Left ventricle myocardium inferior (tissue), 1 donor: ENCODE data around the gene GJD2. TPM values are rescaled to one million over a fixed set of nuclear protein-coding genes. Genes with fewer than 3 reads are reported as not detected.
A peak's percentile ranks its signal among the peaks of the same experiment; 100 is the strongest.

Source experiments
- DNase-seq: peaks from one replicate; pipeline ENCODE4 v3.0.0-alpha.2; 2020
- H3K27ac ChIP-seq: fragments of 200-600 bp; replicated peaks from 2 replicates; pipeline ENCODE4 v1.8.0; 2021
- H3K27me3 ChIP-seq: fragments of 200-600 bp; 2 replicates; pipeline ENCODE4 v1.8.0; 2021; ENCODE audit warnings: low read depth
- H3K36me3 ChIP-seq: fragments of 200-600 bp; 2 replicates; pipeline ENCODE4 v1.8.0; 2021
- H3K4me1 ChIP-seq: fragments of 200-600 bp; 2 replicates; pipeline ENCODE4 v1.8.0; 2021
- H3K4me3 ChIP-seq: fragments of 200-600 bp; 2 replicates; pipeline ENCODE4 v1.8.0; 2021; ENCODE audit warnings: mild to moderate bottlenecking, moderate library complexity
- H3K9me3 ChIP-seq: fragments of 200-600 bp; replicated peaks from 2 replicates; pipeline ENCODE4 v1.8.0; 2021
- intact Hi-C: fragments of 100-400 bp; cut with micrococcal nuclease; formaldehyde crosslinking; loops from one replicate; pipeline ENCODE4 v1.11.0; 2022
- total RNA-seq: library from RNA; stranded (reverse); fragmentation: NEBNext Ultra II Directional; extraction: Animal tissue kit (Norgen Biotek cat#: 25700); gene quantifications from one replicate; pipeline ENCODE4 v1.2.1, GENCODE V29; 2021
- TF ChIP-seq, protein P1 (sequence below): fragments of 200-600 bp; IDR thresholded peaks from 2 replicates; pipeline ENCODE4 v1.8.0; 2021; ENCODE audit warnings: antibody characterized with exemption, mild to moderate bottlenecking, borderline replicate concordance
- donor health status: DM: no; HTN: yes; CAD: no; lungs with severe emphysema.

The GJD2 gene
- total RNA-seq, 1 donor from 2014 or later = not detected

DNA sequence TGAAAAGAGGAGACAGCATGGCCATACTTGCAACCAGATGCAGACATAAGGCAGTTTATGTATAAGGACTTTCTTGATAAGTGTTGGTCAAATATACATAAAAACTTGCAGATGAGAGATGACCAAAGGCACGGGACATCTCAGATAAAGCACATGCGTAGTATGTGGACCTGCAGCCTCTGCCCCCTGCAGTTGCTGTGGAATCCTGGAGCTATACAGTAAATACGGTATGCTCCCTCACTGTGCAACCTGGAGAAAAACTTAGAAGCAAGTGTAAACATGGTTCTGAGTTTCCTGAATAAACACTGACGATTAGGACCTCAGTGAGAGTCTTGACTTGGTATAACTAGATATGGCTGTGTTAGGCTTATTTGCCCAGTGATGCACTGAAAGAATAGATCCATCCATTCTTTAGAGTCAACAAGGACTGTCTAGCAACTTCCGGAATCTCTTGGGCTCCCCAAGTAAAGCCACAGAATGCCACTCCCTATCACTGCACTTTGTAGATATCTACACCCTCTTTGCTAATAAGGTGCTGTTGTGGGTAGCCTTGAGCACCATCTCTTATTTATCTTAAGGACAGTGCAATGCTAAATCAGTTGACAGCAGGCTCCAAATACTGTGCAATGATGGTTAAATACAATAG, 40.2 kb downstream of the GJD2 start:
- peaks cover 31% of the 10 kb centered on the region for H3K4me1 ChIP-seq
- H3K9me3 ChIP-seq = no peaks in the 10 kb centered on the region
- TF ChIP-seq, protein P1, sequence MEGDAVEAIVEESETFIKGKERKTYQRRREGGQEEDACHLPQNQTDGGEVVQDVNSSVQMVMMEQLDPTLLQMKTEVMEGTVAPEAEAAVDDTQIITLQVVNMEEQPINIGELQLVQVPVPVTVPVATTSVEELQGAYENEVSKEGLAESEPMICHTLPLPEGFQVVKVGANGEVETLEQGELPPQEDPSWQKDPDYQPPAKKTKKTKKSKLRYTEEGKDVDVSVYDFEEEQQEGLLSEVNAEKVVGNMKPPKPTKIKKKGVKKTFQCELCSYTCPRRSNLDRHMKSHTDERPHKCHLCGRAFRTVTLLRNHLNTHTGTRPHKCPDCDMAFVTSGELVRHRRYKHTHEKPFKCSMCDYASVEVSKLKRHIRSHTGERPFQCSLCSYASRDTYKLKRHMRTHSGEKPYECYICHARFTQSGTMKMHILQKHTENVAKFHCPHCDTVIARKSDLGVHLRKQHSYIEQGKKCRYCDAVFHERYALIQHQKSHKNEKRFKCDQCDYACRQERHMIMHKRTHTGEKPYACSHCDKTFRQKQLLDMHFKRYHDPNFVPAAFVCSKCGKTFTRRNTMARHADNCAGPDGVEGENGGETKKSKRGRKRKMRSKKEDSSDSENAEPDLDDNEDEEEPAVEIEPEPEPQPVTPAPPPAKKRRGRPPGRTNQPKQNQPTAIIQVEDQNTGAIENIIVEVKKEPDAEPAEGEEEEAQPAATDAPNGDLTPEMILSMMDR = no peak
- intact Hi-C loops = loop anchor here (10.0 kb wide), 1 partner anchor 70 kb away; no protein-coding TSS in a partner anchor
- no peaks in the 10 kb centered on the region for H3K27me3 ChIP-seq
- DNase-seq = no peak
- H3K27ac ChIP-seq = peak overlapping the region; percentile 58
- no peak overlapping the region for H3K4me3 ChIP-seq
- no peaks in the 10 kb centered on the region for H3K36me3 ChIP-seq

- TF ChIP-seq, protein P1 = no peak
- Histone ChIP-seq H3K4me1 (peaks cover 24% of the 10 kb centered on the region), H3K4me3 (no peak overlapping the region), H3K36me3 (no peaks in the 10 kb centered on the region), H3K27ac (peak overlapping the region; percentile 58), H3K9me3 (no peaks in the 10 kb centered on the region), H3K27me3 (no peaks in the 10 kb centered on the region)
- no peak for DNase-seq
- intact Hi-C loops = loop anchor here (10.0 kb wide), 1 partner anchor 71 kb away; no protein-coding TSS in a partner anchor
These were observed 41.2 kb downstream of the GJD2 start for GRCh38 chr15:34713635-34714034.

GRCh38 chr15:34709866-34710265, 44.9 kb downstream of the GJD2 start:
- intact Hi-C loops = loop anchor here (10.0 kb wide), 1 partner anchor 75 kb away; no protein-coding TSS in a partner anchor
- H3K36me3 ChIP-seq = no peaks in the 10 kb centered on the region
- H3K4me1 ChIP-seq = peaks cover 10% of the 10 kb centered on the region
- no peak for DNase-seq
- no peak overlapping the region for H3K27ac ChIP-seq
- TF ChIP-seq, protein P1 = no peak
- H3K27me3 ChIP-seq = no peaks in the 10 kb centered on the region
- no peaks in the 10 kb centered on the region for H3K9me3 ChIP-seq
- no peak overlapping the region for H3K4me3 ChIP-seq

- H3K4me1 ChIP-seq = peaks cover 5% of the 10 kb centered on the region
- no peak overlapping the region for H3K4me3 ChIP-seq
- no peaks in the 10 kb centered on the region for H3K9me3 ChIP-seq
- H3K27me3 ChIP-seq = peaks cover 7% of the 10 kb centered on the region
- DNase-seq = no peak
- TF ChIP-seq, protein P1 = peak; percentile 75
- intact Hi-C loops = no loop called here
- no peak overlapping the region for H3K27ac ChIP-seq
- H3K36me3 ChIP-seq = no peaks in the 10 kb centered on the region
These were observed 46.4 kb downstream of the GJD2 start for GRCh38 chr15:34708422-34708821.

DNA sequence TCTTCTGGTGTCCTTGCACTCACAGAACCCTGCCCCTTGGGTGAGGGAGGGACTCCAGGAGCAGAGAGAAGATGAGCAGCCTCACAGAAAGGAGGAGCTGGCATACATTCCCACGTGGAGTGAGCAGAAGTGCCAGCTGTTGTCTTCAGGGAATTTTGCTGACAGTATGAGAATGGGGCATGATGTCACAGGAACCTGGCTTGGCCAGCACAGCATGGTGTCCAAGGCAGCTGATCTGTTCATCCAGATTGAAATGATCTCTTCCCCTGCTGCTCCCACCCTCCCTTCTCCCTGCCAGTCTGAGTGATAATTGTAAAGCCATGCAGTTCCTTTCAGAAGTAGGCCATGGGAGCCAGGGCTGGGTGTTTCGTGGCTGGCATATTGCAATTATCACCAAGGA, 53.3 kb downstream of the GJD2 start:
- TF ChIP-seq, protein P1 = no peak
- Histone ChIP-seq H3K27ac (no peak overlapping the region), H3K9me3 (no peaks in the 10 kb centered on the region), H3K27me3 (peaks cover 14% of the 10 kb centered on the region), H3K4me3 (no peak overlapping the region), H3K36me3 (no peaks in the 10 kb centered on the region), H3K4me1 (no peaks in the 10 kb centered on the region)
- intact Hi-C loops = no loop called here
- no peak for DNase-seq

Other genes starting within 250 kb of the GJD2 start
- gene GOLGA8B, start 171.3 kb downstream of the GJD2 start, total RNA-seq = 11.8 TPM
- 13,225 TPM for gene ACTC1, start 40.6 kb upstream of the GJD2 start, total RNA-seq
- gene AQR, start 214.7 kb upstream of the GJD2 start, total RNA-seq = 9.8 TPM
- gene ZNF770, start 233.3 kb upstream of the GJD2 start, total RNA-seq = 41.3 TPM